GM18498 (cell line): ENCODE data around the gene TMEM272.
"Not testable (repeated sequence)": the region's sequence is repeated elsewhere in the genome, so short reads cannot be mapped to it uniquely, and the experiment has no call there.

Experiments
- ATAC-seq: cut with Tn5 transposase; IDR thresholded peaks from one replicate; pipeline ENCODE4 v1.9.1; 2021; ENCODE audit warnings: mild to moderate bottlenecking, moderate library complexity; ENCODE audit not compliant: unreplicated experiment

TMEM272 gene

DNA sequence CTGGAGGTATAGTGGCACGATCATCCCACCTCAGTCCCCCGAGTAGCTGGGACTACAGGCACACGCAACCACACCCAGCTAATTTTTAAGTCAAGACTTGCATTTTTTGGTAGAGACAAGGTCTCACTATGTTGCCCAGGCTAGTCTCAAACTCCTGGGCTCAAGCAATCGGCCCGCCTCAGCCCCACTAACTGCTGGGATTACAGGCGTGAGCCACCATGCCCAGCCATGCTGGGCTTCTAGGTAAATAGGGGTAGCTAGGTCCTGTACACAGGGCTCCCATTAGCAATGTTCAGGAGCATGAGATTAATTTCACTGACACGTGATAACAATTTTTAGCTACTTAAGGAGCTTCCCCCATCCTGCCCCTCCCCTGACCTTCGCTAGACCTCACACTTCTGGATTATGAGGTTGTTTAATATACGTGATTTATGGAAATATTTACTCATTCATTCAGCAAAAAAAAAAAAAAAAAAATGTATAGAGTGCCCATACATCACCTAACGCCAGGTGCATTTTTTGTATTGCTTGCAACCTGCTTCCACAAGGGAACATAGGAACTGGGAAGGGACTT lies 19.2 kb downstream of the TMEM272 start:
- no peak for ATAC-seq

DNA sequence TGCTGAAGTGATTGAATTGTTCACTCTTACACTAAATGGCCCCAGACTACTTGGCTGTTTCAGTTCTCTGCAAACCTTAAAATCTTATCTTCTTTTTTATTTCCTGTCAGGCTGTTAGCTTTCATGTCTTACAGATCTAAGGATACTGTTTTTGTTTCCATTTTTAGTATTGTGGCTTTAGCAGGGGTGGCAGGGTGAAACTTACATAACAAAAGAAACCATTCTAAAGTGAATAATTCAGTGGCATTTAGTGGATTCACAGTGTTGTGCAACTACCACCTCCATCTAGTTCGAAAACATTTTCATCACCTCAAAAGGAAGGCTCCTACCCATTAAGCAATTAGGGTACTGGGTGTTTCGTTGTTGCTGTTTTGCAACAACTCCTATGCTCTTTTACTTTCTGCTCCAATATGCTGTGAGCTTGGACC lies 19.8 kb downstream of the TMEM272 start:
- peak; percentile 49 for ATAC-seq

DNA sequence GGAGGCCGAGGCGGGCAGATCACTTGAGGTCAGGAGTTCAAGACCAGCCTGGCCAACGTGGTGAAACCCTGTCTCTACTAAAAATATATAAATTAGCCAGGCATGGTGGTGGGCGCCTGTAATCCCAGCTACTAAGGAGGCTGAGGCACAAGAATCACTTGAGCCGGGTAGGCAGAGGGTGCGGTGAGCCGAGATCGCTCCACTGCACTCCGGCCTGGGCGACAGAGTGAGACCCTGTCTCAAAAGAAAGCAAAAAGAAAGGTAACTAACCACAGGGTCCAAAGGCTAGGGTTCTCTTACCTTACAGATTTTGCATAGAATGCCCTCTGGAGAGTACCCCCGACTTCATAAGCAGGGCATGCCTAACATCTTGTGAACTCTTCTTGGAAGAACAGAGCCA lies 20.3 kb downstream of the TMEM272 start:
- ATAC-seq: not testable (repeated sequence)

DNA sequence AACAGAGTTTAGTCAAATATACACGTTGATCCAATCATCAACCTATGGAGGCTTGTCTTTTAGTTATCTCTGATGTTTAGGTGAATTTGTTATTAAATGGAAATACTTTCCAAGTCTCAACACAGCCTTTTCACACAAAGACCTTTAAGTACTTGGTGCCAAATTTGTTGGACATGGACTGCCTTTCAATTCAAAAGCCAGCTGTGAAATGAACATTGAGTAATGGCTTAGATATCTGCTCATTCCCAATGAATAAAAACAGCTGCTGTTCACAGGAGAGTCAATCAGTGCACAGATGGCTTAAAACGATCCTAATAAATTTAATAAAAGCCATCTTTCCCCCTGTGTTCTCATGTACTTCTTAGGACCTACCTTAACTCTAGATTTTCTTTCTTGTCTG lies 21.1 kb downstream of the TMEM272 start:
- ATAC-seq: no peak

DNA sequence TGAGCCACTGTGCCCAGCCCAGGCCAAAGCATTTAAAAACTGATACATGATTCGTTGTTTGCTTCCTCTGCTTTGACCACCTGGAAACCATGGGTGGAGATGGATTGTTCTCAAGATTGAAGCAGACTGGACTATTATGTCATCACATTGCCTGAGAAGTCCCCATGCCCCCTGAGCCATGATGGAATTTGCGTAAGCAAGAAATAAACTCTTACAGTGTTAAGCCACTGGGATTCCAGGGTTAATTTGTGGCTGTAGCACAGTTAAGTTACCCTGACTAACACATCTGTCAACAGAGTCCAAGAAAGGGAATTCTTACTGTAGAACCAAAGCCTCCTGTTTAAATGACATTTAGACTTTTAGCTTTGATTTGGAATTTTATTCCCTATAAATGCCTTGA lies 21.6 kb downstream of the TMEM272 start:
- no peak for ATAC-seq

DNA sequence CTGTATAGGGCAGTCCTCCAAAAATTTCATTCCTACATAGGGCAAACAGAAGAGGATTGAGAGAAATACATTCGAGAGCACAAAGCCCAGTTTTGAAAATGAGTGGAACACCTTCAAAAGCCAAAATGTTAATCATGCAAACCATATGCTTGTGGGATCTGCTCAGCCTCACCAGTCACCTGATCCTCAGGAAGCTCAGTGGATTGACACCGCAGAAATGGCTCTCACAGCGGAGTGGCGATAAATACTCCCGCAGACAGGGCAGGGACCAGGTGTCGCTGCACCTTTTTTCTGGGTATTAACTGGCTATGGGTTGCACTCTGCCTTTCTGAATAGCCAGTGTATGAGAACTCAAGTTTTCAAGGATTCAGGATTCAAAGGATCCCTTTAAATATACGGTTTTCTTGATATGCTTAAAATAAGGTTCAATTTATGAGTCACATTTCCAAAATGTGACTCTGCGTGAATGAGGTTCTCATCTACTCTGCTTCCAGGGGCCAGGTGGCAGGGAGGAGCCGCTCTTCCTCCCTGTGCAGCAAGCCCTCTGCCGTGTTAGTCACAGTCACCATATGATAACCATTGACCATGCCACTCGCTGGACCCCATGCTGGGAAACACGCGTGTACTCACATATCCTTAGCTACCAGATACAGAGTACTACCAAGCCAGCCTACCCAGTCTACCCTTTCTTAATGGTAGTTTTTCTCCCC lies 22.7 kb downstream of the TMEM272 start:
- ATAC-seq: no peak

DNA sequence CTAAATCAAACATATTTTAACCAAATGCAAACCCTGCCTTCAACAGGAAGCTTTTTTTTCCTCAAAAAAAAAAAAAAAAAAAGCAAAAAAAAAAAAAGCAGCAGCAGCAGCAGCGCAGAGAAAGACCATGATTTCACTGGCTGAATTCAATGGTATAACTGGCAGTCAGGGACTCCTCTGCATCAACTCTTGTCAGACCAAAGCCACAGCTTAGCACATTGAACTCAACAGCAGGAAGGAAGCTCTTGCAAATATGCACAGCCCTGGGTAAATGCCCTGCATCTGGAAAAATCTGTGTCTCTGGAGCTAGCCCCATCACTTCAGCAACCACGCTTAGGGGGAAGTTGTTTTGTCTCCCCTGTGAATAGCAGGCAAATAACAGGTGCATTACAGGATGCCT lies 23.4 kb downstream of the TMEM272 start:
- no peak for ATAC-seq

DNA sequence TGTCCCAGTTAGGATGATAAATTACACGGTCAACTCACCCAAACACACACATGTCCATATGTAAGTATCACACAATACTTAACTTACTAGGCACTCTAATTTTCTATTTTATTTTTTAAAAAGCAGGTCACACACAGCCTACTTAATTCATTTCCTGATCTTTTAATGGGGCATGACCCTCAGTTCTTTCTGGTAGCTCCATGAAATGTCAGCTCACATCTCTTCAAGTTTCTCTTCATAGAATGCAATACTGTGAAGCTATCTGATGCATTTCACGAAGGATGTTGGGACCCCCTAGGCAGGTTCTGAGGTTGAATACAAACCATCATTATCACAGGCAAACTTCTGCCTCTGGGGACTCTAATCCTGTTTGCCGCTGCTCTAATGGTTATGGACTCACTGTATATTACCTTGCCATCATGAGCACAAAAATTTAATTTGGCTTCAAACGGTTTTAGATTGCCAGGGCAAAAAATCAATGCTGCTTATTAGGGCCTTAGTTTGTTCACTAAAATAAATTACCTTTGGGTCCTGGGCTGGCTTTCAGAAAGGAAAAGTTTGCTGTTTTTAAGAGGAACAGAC lies 24.9 kb downstream of the TMEM272 start:
- no peak for ATAC-seq

DNA sequence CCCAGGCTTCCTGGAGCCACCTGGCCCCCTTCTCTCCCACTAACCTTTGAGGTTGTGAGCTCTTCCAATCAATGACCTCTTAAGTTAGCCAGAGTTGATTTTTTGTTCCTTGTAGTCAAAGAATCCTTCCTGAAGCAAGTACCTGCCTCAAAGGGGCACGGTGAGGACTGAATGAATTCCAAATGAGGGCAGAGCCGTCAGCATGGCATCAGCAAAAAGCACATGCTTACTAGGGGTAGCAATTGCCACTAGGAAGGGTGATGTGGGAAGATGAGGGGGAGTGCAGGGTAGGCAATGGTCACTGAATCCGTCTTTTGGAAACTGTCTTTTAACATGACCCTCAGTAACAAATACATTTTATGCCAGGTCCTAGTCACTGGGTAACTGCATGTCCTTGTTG lies 25.4 kb downstream of the TMEM272 start:
- no peak for ATAC-seq

DNA sequence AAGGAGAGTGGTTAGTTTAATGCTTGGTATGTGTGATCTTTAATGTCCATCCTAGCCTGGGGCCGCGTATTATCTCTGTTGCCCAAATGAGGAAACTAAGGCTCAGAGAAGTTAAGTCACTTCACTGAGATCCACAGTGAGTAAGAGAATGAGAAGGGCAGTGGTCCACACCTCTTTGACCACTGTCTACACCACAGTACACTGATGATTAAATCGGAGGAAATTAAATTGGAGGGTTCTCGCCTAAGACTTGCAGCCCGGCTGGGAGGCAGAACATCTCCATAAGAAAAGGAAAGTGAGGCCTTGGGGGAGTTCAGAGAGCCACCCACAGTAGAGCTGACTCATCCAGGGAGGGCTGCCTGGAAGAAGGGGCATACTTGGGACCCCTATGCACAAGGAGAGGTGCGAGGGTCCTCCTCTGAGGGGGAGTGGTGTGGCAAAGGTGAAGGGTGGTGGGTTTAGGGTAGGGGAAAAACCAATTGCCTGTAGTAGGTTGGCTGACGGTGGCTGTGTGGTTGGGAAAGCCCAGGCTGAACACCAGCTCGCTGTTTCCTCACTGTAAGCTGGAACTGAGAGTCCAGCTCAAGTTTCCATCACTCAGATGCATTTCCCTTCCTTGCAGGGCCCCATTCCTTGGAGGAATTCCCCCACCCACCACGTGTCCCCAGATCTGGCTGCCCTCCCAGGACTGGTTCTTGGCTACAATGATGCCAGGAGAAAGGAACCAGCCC lies 26.0 kb downstream of the TMEM272 start:
- peak; percentile 37 for ATAC-seq

DNA sequence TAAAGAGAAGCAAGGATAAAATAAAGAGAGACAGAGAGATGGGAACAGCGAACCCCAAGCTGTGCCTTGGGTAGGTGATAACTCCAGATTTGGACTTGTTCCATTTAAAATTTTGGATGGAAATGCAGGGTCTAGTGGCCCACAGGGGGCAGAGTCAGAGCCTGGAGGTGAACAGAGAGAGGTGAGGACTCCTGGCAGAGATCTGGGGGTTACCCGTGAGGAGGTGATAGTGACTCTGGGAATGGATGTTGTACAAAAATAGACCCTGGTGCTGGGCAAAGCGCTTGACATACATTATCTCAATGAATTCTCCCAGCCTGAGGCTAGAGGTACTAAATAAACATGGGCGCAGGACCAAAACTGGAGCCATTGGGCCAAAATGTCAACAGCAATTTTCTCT lies 26.7 kb downstream of the TMEM272 start:
- ATAC-seq: no peak

DNA sequence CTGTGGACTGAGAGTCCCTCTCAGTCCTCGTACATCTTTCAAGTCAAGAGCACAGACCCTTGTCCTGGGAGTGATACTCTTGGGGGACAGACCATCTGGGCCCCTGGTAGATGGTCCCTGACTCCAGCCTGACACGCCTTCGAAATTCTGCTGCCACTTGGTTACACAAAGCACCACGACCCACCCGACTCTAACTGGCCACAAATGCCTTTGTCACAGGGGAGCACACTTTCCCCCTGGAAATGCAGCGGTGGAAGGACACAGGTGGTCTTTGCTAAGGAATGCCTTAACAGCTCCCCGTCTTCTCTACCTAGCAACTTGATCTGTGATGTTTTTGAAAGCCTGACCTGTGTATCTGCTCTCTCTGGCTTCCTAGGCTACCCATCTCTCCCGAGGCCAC lies 27.3 kb downstream of the TMEM272 start:
- ATAC-seq: no peak

DNA sequence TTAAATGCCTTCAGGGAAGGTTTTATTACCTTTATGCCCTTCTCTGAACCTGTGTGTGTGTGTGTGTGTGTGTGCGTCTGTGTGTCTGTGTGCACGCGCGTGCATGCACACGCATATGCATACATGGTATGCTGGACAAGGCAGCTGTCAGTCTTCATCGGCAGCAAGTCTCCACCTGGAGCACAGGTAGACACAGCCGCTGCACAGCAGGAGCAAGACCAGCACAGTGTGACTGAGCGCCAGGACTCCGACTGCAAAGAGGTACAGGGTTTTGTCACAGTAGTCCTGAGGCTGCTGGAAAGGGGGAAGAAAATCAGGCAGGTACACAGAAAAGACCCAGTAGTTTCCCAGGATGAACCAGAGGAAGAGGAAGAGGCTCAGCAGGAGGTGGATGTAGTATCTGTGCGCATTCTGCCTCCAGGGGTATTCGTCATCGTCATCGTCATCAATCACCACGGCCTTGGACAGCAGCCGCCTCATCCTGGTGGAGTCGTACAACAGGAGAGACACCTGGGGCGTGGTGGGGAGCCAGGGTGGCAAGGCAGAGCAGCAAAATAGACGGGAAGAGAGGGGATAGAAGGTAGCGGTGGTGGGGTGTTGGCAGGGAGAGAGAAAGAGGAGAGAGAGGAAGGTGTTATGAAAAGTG lies 28.2 kb downstream of the TMEM272 start:
- ATAC-seq: no peak

DNA sequence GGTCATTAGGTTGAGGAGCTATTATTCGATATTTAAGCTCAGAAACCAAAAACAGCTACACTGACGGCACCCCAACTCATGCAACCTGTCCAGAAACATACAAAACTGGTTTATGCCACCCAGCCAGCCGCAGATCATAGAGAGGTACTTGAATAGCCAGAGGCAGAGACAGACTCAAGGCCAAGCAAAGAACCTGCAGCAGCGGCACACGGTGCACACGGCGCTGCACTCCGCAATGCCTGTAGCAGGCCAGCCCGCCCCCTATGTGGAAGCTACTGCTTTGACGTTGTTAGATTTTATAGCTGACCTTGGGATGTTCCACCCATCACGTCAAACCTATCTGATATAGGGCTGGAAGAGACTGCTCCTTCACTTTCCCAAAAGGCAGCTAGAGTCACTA lies 29.1 kb downstream of the TMEM272 start:
- ATAC-seq: no peak

DNA sequence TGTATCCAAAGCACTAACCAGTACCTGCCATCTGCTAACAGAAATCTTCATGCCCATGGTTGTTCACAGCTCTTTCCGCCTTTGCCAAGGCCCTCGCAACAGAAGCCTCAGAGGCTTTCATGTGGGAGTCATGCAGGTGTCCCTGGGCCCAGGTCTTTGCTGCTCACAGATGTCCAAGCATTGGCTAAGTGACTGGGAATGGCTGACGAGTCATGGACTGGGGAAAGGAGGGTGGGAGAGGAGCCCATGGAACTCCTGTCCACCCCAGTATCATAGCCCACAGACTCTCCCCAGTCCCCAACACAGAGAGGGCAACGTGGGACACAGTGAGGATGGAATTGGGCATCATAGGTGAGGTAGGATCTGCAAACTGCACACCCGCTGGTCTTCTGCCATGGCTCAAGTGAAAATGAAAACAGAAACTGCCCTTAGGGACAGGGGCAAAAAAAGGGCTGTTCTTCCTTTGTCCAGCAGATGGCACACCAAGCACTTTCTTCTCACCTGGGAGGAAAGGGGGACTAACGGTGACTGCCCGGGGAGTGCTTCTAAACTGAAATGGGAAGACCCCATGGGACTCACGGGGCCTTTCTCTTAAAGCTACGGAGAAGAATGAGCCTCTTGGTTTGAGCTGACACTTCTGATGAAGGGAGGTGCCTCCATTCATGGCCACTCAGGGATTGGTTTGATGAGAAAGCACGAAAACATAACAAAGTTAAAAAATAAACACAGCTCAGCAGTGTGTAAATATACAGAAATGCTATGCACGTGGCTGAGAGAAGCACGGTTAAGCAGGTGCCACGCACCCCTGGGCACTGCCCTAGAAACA lies 29.9 kb downstream of the TMEM272 start:
- ATAC-seq: peak; percentile 75

DNA sequence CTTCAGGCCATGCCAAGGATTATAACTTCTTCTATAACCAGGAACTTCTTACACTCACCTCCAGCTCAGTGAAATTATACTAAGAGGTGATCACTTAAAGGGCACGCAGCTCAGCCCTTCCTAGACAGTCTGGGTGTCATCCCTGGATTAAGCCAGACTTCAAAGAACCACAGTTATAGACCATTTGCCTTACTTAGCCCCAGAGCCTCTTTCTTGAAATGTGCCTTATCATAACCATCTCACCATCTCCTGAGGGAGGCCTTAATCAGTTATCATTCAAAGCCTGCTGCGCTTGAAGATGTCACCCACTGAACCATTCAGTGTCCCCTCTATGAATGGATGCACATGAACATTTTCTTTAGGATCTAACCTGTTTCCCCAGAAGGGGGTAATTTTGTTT lies 30.9 kb downstream of the TMEM272 start:
- no peak for ATAC-seq

DNA sequence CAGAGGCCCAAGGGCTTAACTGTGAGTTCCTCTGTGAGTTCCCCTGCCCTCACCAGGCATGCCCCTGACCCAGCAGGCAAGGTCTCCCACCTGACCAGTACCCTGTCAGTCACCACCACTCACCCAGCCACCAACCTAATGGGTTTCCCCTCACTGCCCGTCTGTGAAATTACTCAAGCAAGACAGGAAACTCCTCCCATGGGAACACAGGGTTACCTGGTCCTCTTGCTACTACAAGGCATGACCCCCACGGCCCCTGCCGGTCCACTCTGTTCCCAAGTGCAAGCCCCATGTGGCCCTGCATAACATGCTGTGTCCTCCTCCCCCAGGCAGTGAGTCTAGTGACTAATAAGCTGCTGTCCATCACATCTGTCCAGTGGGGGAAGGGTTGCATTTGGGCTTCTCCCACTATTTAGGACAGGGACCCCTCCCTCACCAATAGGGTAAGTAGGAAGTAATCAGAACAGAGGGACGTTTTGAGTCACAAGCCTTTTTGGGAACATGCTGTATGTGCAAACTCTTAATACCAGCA lies 33.0 kb downstream of the TMEM272 start:
- ATAC-seq: peak; percentile 48

DNA sequence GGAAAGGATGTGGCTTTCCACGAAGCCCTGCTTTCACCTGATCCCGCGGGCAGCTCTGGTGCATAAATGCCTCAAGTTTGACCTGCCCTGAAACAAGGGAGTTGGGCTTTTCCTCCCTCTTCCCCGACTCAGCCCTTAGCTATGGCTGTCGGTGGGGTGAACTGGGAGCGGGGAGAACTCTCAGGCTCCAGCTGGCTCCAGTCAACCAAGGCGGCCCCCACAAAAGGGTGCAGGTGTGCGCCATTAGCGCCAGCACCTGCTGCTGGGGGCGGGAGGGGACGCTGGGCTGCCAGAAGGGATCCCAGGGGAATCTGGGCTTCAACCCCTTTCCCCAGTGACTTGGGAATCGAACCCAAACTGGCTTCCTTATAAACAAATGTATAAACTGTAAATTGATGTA lies 33.9 kb downstream of the TMEM272 start:
- no peak for ATAC-seq

DNA sequence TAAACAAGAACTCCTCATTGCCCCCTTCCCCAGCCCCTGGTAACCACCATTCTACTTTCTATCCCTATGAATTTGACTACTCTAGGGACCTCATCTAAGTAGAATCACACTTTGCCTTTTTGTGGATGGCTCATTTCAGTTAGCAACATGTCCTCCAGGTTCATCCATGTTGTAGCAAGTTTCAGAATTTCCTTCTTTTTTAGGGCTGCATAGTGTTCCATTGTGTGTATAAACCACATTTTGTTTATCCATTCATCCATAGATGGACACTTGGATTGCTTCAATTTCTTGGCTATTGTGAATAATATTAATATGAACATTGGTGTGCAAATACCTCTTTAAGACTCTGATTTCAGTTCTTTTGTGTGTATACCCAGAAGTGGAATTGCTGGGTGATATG lies 36.2 kb downstream of the TMEM272 start:
- ATAC-seq: no peak

DNA sequence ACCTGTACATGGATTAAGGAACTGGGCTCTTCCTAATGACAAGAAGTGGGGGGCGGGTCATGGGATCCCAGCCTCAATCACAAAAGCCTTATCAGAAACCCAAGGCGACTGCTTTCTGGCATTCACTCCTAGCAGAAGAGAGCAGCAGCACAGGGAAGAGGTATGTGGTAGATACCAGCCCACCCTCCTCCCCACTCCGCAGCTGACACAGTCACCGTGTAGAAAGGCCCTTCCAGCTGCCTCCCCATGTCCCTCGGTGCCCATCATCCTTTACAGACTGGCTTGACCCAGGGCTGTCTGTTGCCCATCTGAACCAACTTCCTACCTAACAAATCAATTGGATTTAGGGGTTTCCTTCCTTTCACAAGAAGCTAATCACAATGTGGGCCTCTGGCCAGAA lies 37.9 kb downstream of the TMEM272 start:
- no peak for ATAC-seq
